Esophagus muscularis mucosa (tissue), 3 donors: ENCODE measurements around the gene BIK.

Source experiments
- POLR2A ChIP-seq: fragments of 450-650 bp; IDR thresholded peaks from one replicate; pipeline ENCODE4 v1.6.1; 2017; ENCODE audit warnings: antibody characterized with exemption, moderate library complexity, mild to moderate bottlenecking, low read depth
- POLR2AphosphoS5 ChIP-seq, 2 donors: sonication (generic); formaldehyde crosslinking; IDR thresholded peaks; one replicate each; pipeline ENCODE4 v1.6.1; 2017; ENCODE audit warnings: antibody characterized with exemption in 2 of 2
- TF ChIP-seq, protein P1 (sequence below), 3 experiments: fragments of 200-600 bp in 2 of 3; fragments of 450-650 bp in 1 of 3; sonication (generic) in 2 of 3; IDR thresholded peaks; one replicate each; pipeline ENCODE4 v1.5.1; 2017 to 2019; ENCODE audit warnings: antibody characterized with exemption in 3 of 3, mild to moderate bottlenecking in 2 of 3, moderate library complexity in 1 of 3

DNA sequence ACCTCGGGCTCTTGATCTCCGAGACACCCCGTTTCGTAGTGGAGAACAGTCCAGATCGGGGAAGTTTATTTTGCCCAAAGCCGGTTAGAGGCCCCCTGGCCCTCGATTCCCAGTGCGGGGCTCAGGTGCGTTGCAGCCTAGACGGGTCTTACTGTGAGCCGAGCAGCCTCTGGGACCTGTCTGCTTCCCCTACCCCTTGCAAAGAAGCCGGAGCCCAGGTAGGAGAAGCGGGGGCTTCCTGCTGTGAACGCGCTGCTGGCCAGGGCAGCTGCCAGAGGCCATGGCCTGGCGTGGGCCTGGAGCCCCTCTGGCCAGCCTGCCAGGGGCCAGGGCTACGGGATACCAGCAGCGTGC lies 41.4 kb downstream of the BIK start:
- TF ChIP-seq POLR2A (no peak), POLR2AphosphoS5 (IDR thresholded peaks at IDR 0.05) (no peak)
- TF ChIP-seq, protein P1, sequence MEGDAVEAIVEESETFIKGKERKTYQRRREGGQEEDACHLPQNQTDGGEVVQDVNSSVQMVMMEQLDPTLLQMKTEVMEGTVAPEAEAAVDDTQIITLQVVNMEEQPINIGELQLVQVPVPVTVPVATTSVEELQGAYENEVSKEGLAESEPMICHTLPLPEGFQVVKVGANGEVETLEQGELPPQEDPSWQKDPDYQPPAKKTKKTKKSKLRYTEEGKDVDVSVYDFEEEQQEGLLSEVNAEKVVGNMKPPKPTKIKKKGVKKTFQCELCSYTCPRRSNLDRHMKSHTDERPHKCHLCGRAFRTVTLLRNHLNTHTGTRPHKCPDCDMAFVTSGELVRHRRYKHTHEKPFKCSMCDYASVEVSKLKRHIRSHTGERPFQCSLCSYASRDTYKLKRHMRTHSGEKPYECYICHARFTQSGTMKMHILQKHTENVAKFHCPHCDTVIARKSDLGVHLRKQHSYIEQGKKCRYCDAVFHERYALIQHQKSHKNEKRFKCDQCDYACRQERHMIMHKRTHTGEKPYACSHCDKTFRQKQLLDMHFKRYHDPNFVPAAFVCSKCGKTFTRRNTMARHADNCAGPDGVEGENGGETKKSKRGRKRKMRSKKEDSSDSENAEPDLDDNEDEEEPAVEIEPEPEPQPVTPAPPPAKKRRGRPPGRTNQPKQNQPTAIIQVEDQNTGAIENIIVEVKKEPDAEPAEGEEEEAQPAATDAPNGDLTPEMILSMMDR (IDR thresholded peaks at IDR 0.05), result no peak
